ENCODE measurements around the gene ERN1. TPM values are rescaled to one million over a fixed set of nuclear protein-coding genes. Genes with fewer than 3 reads are reported as not detected.
"Not testable (repeated sequence)": the region's sequence is repeated elsewhere in the genome, so short reads cannot be mapped to it uniquely, and the experiment has no call there.

The ERN1 gene
- total RNA-seq, 1 experiment from 2014 or later: 7.3 TPM

- DNase-seq (ENCODE audit: low spot score): no peak
These were observed 97.9 kb downstream of the ERN1 start for GRCh38 chr17:64032081-64032480.

DNA sequence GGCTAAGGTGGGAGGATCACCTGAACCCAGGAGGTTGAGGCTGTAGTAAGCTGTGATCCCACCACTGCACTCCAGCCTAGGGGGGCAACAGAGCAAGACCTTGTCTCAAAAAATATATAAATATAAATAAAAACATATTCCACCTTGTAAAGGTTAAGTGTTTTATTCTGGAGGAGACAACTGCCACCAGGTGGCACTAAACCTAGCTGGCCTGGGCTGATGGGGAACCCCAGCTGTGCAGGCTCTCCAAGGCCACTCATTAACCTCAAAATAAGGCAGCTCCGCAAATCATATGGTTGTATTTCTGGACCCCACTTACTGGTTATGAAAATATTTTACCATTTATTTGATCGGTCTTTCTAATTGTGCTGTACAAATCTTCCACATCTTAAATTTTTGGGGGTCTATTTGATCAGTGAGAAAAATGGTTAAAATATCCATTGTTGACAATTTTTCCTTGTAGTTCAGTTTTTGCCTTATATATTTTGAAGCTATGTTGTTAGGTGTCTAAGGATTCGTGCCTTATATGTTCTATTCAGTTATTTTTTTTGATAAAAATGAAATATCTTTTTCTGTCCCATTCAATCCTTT lies 101.0 kb downstream of the ERN1 start:
- peak; percentile 73 for DNase-seq (ENCODE audit: low spot score)

- peak; percentile 84 for DNase-seq (ENCODE audit: low spot score)
These were observed 104.1 kb downstream of the ERN1 start for GRCh38 chr17:64025732-64026294.

DNA sequence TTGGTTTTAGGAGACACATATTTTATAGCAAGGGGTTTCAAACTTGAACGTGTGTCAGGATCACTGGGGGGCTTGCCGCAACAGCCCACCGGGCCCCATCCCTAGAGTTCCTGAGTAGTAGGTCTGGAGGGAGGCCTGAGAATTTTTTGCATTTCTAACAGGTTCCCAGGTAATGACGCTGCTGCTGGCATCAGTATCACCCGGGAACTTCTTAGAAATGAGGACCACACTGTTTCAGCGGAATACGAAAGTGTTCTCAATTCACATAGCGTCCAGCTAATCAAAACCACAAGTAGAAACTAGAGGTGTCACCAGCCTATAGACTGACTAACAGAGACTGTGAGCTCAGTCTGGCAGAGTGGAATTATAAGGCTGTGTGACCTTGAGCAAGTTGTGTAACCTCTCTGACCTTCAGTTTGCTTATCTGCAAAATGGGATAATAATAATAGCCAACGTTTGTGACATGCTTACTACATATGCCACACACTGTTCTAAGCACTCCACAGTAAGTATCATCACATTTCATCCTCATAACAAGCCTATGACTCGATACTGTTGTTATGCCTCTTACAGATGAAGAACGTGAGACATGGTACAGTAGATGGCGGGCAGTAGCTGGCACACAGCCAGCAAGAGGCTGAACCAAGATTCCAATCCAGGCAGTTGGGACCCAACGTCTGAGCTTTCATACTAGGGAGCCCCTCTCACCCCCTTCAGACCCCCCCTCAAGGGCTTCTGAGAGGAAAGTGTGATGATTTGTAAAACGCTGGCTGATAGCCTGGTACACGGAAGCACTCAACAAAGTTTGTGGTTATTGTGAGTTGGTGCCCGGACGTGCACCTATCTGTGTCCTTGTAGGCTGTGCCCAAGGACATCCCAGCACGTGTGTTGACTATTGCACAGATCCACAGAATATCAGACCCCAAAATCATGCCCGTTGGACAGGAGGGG lies 104.9 kb downstream of the ERN1 start:
- no peak for DNase-seq (ENCODE audit: low spot score)

GRCh38 chr17:64024215-64024654 lies 105.7 kb downstream of the ERN1 start:
- DNase-seq (ENCODE audit: low spot score): no peak

DNA sequence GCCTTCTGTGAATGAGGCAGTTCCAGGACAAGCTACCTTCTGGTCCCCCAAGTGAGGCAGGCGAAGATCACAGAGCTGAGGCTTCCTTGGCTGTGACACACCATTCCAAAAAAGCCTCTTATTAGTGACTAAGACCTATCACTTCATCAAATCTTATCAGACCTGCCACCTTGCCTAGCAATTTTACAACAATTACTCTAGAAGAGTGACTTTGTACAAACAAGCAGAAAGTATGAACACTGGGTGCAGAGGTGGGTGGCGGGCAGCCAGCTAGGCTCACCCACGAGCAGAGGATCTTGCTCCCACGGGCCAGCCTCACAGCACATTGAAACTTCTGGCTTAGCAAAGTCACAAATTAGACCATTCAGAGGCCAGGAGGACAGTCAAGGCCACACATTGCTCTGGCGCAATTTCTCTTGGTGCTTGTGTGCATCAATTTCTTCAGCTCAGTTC lies 107.3 kb downstream of the ERN1 start:
- no peak for DNase-seq (ENCODE audit: low spot score)

DNA sequence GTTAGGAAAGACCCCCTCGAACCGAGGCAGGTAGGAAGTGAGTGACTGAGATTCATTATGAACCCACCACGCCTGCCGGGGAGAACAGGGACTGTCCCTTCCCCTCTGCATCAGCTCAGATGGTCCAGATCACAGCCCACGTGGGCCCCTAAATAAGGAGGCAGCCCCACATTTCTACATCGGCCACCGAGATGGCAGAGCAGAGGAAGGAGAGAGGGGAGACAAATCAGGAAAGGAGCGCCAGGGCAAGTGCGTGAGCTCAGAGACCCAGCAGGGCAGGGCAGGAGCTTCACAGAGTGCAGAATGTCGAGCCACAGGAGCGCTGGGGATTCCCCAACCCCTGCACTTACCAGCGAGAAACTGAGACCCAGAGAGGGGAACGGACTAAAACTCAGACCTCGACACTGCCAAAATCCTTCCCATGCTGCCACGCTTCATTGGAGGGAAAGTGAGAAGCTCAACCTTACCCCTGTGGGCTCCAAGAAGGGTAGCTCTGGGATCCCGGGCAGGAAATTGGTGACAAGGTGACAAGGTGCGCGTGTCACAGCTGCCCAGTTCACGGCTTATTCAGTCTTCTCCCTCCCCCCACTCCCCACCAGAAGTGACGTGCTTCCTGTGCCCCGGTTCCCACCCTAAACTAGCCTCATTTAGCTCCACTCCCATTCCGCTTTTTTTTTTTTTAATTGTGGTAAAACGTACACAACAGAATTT lies 109.7 kb downstream of the ERN1 start, which contains the start of gene ICAM2:
Gene ICAM2 (minus strand): TSS at position 578 of the 711 bp plus-strand sequence. CDS start 13,942 bp downstream, outside the sequence.
- no peak for DNase-seq (ENCODE audit: low spot score)

GRCh38 chr17:64019551-64019961 lies 110.4 kb downstream of the ERN1 start:
- DNase-seq (ENCODE audit: low spot score): not testable (repeated sequence)

- no peak for DNase-seq (ENCODE audit: low spot score)
These were observed 112.5 kb downstream of the ERN1 start for GRCh38 chr17:64017381-64017980.

DNA sequence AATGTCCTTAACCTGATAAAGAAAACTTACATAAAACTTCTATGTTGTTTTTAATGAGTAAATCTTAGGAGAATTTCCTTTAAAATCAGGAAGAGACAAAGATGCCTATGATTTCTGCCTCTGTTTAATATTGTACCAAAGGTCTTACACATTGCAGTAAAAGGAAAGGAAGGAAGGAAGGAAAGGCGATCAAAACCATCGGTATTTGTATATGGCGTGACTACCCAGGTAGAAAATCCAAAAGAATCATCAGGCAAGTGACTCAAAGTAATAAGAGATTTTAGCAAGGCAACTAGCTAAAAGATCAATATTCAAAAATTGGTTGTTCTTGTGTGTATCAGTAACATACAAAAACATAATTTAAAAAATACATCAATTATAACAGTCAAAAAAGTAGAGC lies 113.0 kb downstream of the ERN1 start:
- no peak for DNase-seq (ENCODE audit: low spot score)

DNA sequence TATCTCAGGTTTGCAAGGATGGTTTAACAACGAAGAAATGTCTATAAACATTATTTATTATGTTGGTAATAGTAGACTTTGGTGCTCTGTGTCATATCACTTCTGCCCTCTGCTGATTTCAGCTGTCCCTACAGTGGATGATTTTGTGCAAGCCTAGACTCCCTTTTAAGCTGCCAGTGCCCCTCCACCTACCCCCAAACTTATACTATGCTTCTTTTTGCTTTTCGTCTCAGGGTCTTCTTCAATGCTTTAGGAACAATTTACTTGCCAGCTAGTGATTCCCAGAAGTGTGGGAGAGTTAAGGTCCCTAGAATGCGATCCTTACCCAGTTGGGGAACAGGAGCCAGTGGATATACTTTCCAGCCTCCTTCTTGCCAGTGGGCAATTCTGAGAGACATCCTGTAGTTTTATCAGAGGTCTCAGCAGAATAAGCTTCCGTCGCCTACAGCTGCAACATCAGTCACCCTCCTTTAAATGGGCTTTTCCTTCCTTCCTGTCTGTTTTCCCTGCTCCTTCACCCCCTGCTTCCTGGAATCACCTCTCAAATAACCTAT lies 113.6 kb downstream of the ERN1 start:
- no peak for DNase-seq (ENCODE audit: low spot score)

GRCh38 chr17:64015447-64015846 lies 114.5 kb downstream of the ERN1 start:
- no peak for DNase-seq (ENCODE audit: low spot score)

DNA sequence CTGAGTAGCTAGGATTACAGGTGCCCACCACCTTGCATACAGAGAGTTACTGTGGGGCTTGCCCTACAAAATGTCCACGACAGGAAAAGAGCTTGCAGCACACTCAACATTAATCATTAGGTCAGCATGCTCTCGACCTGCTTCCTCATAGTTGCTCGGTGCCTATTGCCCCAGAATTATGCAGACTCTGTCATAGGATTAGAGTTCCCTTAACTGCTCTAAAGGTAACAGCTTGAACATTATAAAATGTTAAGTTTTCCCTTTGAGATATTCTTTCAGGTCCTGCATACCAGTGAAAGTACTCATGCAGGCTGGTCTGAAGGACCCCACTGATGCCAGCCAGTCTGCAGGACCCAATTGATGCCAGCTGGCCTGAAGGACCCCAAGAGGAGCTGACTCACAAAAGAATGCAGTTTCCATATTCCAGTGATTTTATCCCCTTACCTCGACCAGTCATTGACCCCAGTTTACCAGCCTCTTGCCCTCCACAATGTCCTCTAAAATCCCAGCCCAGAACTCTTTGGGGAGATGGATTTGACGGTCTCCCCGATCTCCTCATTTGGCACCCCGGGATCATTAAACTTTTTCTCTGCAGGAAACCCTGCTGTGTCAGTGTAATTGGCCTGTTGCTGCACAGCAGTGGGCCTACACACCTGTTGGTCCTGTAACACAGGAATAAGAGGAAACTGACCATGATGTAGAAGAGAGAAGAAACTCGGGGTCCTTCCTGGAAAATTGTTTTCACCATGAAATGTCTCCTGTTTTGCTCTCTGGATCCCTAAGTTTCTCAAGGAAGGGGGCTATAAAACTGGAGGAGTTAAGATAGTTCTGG lies 120.2 kb downstream of the ERN1 start:
- no peak for DNase-seq (ENCODE audit: low spot score)

DNA sequence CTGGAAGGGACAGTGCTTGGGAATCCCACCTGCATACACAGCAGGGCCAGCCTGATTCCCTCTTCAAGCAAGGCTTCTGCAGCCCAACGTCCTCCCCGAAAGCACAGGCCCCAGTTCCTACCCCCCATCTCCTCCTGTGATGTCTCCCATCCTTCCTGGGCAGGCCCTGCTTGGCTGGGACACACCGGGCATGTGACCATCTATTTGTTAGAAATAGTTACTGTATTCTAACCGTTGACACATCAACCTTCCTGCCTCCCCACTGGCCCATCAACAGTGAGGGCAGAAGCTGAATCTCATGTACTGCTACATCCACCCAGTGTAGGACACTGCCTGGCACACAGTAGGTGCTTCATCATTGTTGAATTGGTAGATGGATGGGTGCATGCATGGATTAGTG lies 121.1 kb downstream of the ERN1 start:
- no peak for DNase-seq (ENCODE audit: low spot score)

DNA sequence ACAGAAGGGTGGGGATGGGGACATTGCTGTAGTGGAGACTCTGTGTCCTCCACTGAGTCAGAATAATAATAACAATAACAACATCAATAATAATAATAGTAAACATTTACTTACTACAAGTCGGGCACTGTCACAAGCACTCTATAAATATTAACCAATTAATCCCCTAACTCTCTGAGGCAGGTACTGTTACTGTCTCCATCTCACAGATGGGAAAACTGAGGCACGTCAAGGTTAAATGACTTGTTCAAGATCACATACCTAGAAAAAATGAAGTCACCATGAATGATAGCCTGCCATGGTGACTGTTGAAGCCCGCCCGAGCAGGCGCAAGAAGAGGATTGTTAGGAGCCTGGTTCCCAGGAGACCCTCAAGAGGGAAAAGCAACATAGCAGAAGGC lies 121.6 kb downstream of the ERN1 start:
- DNase-seq (ENCODE audit: low spot score): no peak

GRCh38 chr17:64007838-64008282 lies 122.1 kb downstream of the ERN1 start:
- no peak for DNase-seq (ENCODE audit: low spot score)

GRCh38 chr17:64007089-64007837 lies 122.7 kb downstream of the ERN1 start:
- DNase-seq (ENCODE audit: low spot score): not testable (repeated sequence)

GRCh38 chr17:64006361-64007088 lies 123.4 kb downstream of the ERN1 start:
- DNase-seq (ENCODE audit: low spot score): no peak
